HG02973 (cell line): ENCODE measurements around the gene MAPRE2.

Experiments used
- ATAC-seq: cut with Tn5 transposase; IDR thresholded peaks from one replicate; pipeline ENCODE4 v1.9.1; 2021; ENCODE audit warnings: moderate library complexity; ENCODE audit not compliant: unreplicated experiment

The MAPRE2 gene

GRCh38 chr18:35061336-35061735 lies 20.1 kb downstream of the MAPRE2 start:
- ATAC-seq: no peak

- ATAC-seq: no peak
Measured at GRCh38 chr18:35061804-35062203, 20.6 kb downstream of the MAPRE2 start.

DNA sequence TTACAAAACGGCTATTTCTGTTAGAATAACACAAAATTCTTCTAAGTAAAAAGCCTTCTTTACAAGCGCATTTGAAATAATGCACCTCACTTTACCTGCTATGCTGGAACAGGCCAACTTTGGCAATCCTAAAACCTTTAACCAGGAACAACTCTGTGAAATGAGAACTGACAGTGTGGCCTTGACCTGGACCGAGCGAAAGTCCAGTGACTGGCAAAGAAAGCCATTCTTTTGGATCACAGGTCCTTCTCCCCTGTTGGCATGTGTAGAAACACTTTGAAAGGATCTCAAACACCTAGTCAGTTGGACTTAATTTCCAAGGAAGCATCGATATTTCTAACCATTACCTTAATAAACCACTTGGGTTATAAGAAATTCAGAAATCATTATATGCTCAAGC lies 21.2 kb downstream of the MAPRE2 start:
- ATAC-seq: no peak

DNA sequence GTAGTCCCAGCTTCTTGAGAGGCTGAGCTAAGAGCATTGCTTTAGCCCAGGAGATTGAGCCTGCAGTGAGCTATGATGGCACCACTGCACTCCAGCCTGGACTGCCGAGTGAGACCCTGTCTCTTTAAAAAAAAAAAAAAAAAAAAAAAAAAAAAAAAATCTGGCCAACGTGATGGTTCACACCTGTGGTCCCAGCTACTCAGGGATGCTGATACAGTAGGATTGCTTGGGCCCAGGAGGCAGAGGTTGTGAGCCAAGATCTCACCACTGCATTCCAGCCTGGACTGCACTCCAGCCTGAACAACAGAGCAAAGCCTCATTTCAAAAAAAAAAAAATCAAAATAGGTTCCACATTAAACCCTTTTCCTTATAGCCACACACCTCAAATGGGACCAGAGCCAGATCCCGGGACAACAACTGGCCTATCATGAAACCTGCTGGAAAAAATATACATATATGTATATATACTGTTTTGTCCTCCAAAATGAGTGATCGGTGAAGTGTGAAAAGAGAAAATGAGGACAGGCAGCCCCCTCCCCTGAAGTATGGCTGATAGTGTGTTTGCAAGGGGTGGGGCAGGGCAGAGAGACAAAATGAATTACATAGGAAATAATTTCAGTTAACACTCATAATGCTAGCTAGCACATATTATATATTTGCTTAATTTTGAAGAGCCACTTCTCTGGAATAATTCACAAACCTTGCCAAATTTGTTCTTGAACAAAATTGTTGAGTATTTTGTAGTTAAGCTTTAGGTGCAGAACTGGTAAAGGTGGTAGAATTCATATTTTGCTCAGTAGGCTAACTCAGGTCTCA lies 22.9 kb downstream of the MAPRE2 start:
- ATAC-seq: no peak

- no peak for ATAC-seq
Measured at GRCh38 chr18:35067454-35067853, 26.2 kb downstream of the MAPRE2 start.

GRCh38 chr18:35071819-35072247 lies 30.6 kb downstream of the MAPRE2 start:
- peak; percentile 63 for ATAC-seq

- ATAC-seq: no peak
Measured at GRCh38 chr18:35072616-35073015, 31.4 kb downstream of the MAPRE2 start.

DNA sequence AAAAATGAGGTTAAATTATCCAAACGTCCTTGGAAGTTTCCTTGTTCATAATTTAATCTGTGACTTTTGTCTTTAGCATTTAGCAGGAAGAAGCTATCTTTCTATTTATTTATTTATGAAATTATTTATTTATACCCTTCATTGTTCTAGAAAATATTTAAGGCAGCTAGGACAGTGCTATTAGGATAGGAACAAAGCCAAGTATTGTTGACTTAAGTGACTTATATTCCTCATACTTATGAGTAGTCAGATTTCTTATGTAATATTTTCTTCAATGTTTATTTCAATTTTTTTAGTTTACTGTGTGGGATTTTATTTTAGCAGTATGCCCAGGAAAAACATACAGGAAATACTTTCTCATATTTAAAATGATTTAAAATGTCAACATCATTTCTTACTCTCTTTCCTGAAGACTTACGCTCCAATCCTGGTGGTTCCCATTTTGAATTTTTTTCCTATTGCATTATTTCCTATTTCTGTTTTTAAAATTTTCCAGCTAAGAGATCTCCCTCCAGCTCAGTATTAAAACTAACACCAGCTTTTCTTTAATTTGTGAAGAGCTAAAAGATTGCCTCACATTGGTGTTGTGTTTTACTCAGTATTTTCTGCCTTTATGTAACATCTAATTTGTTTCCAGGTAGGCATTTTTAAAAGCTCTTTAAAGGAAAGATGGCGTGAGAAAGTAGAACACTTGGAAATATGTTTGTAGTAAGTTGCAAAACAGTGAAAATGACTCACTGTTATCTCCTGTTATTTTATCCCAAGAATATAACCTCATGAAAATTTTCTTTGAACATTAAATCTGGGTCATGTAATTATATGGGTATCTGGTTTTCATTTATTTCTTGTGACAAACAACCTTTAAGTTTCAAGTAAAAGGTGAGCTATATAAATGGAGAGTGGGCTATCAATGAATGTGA lies 32.2 kb downstream of the MAPRE2 start:
- ATAC-seq: no peak

DNA sequence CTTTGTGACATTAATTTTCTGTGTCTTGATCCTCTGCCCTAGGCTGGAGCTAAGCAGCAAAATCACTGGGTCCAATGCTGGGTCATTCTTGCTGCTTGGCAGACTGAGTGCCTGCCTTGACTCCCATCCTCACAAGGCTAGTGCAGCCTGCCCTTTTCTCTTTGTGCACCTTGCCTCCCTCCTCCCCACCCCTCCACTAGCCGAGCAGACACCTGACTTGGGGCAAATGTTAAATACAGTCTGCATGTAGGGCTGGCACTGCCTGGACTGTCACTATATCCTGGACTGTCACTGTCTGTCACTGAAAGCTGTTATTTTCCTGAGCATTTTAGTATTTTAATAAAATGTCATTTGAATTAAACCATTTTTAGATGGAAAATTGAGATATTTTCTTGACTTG lies 33.4 kb downstream of the MAPRE2 start:
- no peak for ATAC-seq

DNA sequence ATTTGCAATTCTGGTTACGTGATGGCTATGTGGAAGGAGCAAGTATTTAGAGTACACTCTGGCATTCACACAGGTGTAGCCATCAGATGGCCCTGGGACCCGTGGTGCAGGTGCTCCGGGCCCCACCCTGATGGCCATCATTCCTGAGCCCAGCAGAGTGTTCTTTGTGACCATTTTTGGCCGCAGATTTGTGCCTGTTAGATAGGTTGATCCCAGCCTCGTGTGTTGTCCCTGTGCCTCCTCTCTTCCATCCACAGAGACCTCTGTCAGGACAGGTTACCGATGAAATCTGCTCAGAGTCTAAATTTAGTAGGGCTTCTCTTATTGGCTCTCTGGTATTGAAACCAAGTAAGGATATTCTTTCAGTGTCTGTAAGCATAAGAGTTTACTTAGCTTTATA lies 33.9 kb downstream of the MAPRE2 start:
- ATAC-seq: no peak

- no peak for ATAC-seq
Measured at GRCh38 chr18:35076135-35076924, 35.1 kb downstream of the MAPRE2 start.

- no peak for ATAC-seq
Measured at GRCh38 chr18:35077937-35078336, 36.7 kb downstream of the MAPRE2 start.

DNA sequence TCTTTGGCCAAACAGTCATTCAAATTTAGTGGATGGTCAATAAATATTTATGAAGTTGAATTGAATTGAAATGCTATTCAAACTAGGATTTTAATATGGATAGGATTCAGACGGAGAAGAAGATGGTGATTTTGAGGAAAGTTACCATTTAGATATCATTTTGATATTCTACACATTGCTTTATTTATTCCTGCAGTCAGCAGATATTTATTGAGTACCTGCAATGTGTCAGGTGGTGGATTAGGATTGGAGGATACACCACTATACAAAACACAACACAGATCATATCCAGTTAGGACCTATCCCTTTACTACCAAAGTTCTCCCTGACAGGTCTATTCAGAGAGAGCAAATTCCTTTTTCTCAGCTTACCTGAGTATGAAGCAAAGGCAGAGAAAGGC lies 38.8 kb downstream of the MAPRE2 start:
- ATAC-seq: no peak

DNA sequence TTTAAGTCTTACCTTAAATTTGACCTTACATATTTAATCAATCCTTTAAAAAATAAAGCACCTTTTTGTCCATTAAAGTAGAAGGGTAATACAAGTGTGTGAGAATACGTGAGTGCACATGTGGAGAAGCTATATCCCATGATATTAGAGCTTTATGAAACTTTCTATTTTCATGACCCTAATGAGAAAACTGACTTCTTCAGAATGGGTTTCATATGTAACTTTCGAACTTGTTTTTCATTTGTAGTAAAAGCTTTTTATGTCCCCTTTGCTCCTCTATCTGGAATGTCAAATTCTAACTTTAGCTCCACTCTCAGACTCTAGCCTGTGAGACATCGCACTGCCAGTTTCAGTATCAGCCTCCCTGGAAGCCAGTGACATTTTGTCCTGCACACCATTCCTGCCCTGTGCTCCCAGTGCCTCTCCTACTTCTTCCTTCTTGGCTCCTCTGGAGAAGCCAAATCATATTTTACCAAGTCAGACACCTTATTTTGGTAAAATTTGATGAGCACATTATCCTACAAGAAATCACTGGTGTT lies 42.0 kb downstream of the MAPRE2 start:
- no peak for ATAC-seq

DNA sequence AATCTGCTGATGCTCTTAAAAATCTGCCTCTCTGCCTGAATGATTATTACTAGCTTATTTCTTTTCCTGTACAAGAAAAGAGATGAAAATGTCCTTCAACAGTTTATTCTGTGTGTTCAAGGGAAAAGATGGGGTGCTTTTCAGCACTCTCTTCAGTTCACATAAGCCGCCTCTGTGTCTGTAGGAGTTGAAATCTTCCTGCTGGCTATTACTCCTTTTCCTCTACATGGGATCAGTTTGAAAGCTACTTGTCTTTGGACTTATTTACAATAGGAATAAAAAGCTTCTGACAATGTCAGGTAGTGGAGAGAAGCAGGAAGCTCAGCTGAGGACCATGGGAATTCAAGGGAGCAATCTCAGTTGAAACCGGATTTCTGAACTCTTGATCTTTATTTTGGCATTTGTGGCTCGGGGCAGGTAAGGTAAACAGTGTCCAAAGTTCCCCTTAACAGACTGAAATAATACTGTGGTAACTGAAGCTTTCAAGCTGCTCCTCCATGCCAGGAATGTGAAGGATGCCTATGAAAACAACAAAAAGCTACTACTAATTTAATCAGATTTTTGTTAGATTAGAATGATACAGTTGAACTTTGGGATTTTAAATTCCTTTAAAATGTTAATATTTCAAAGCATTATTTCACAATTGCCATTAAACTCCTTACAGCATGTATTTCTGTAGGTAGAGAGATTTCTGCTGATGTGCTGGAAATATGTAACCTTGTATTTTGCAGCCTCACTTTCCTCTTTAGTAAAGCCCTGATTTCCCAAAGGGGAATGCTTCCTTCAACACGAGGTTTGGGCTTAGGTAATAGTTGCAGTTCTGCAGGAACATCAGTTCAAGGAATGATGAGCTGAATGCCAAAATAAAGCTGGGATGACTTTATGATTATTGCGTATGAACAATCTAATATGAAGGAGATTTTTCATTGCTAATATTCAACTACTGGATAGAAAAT lies 43.6 kb downstream of the MAPRE2 start:
- no peak for ATAC-seq

- no peak for ATAC-seq
Measured at GRCh38 chr18:35085450-35086380, 44.5 kb downstream of the MAPRE2 start.

DNA sequence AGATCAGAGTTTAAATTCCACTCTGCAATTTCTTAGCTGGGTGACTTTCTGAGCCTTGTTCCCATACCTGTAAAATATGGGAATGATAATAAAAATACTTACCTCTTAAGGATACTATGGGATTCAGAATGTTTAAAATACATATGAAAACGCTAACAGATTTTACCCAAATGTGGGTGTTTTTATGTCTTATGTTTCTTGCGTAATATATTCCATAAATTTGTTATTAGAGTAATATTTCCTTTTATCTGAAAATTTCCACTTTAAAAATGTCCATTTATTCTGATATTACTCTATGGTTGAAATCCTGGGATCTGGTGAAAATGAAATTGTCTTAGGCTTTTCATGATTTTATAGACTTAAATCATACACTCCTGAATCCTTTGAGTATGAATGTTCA lies 45.5 kb downstream of the MAPRE2 start:
- ATAC-seq: no peak

DNA sequence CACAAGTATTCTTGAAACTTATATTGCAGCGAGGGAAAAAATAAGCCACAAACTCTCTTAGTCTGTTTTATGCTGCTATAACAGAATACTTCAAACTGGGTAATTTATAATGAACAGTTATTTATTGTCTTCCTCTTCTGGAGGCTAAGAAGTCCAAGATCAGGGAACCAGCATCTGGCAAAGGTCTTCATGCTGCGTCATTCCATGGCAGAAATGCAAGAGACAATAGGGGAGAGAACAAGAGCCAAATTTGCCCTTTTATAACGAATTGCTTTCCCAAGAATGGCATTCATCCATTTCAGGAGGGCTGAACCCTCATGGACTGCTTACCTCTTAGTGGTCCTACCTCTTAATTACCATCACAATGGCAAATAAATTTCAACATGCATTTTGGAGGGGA lies 46.5 kb downstream of the MAPRE2 start:
- ATAC-seq: no peak

DNA sequence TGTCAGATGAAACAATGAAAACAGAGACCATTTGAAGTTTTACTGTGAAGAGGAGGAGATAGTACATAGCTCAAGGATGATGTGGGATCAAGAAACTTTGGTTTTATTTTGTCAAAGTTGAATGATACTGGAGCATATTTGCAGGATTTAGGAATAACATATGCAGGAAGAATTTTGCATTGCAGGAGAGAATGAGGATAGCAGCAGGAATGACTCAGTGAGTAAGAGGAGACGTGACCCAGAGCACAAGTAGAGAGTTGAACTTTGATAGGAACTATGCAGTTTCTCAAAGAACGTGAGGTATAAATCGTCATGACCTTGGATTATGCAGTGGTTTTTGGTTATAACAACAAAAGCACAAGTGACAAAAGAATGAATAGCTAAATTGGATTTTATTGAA lies 47.7 kb downstream of the MAPRE2 start:
- no peak for ATAC-seq
